Glomerular visceral epithelial cell (primary cell): ENCODE results near the gene RAB1A.

Source experiments
- DNase-seq: peaks from one replicate; pipeline ENCODE4 v3.0.0-alpha.2; 2016; ENCODE audit errors: extremely low spot score

Gene RAB1A

DNA sequence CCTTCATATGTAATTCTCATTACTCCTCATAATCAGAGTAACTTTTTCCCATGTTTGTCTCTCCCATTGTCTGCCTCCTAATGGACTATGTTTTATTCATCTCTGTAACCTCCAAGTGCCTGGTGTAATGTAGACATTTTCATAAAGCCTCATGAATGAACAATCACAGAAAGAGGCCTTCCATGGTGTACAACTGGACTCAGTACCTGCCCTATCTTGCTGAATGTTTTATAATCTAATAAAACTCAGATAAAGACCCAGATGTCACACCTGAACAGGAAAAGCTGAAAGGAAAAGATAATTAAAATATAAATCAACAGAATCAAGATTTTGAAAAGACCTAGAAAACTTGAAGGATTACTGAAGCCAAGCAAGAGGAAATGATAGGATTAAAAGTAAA is 36.7 kb downstream of the RAB1A start:
- DNase-seq: no peak

DNA sequence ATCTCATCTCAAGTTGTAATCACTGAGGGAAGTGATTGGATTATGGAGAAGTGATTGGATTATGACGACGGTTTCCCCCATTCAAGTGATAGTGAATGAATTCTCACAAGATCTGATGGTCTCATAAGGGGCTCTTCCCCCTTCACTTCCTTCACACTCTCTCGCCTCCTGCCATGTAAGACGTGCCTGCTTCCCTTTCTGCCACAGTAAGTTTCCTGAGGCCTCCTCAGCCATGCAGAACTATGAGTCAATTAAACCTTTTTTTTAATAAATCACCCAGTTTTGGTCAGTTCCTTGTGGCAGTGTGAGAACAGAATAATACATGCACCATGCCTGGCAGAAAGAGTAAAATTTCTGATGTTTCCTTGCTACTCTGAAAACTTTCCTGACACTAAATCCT is 37.1 kb downstream of the RAB1A start:
- no peak for DNase-seq

DNA sequence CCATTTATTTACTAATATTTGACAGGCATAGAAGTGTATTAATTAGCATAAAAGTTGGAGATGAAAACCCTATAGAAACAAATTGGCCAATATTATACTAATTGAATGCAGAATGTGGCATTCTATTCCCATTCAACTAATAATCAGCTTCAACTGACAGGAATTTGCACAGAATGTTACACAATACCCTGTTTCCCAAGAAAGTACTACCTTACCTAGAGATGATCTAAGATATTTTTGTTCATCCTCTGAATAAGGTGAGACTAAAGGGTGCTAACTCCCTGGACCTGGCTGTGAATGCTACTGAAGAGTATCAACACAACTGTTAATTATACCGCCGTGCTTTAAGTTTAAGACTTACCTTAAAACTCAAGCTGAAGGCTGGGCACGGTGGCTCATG is 44.8 kb downstream of the RAB1A start:
- DNase-seq: no peak

DNA sequence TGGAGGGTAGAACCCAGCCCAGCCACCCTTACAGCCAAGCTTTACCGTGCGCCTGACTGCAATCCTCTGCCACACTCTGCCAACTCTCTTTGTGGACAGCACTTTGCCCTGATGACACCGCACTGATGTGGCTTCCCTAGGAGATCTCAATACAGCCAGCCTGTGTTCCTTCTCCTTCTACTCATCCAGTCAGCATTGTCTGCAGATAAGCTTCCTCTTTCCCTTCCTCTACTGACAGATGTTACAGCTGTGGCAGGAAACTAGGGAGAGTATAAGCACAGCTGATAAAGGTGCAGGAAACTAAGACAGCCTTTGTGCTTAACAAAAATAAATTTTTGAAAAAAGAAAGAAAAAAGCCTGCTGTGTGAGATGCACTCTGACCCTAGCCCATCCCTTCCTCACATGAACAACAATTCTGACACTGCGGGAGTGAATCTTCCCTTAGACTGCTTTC is 48.6 kb downstream of the RAB1A start:
- no peak for DNase-seq

DNA sequence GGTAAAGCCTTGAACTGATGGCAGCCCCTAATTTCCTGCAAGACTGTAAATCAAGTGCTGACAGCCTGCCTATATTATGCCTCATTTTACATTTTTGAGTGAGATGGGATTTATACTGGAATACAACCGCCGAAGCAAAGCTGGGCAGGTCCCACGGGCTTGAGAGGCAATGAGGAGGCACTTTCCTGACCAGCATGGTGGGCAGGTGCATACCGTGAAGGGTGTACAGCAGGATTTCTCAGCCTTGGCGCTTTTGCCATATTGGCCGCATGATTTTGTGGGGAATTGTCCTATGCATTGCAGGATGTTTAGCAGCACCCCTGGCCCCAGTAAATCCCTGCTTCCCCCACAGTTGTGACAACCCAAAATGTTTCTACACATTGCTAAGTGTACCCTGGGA is 50.9 kb downstream of the RAB1A start:
- DNase-seq: no peak

DNA sequence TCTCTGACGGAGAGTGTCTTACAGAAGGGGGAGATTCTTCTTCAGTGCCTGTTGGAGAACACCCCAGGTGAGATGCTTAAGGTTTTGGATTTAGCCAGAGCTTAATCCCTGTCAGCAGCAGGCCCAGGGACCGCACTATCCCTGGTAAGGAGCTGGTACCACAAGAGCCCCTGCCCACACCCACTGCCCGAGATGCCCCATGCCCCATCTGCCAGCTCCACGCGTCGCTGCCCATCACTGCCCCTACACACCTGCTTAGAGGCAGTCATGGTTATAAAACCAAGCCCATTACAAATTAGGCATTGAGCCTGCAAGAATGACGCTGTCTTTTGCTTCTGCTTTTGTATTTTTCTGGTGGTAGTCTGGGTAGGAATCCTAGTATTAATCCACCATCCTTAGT is 52.0 kb downstream of the RAB1A start:
- no peak for DNase-seq

DNA sequence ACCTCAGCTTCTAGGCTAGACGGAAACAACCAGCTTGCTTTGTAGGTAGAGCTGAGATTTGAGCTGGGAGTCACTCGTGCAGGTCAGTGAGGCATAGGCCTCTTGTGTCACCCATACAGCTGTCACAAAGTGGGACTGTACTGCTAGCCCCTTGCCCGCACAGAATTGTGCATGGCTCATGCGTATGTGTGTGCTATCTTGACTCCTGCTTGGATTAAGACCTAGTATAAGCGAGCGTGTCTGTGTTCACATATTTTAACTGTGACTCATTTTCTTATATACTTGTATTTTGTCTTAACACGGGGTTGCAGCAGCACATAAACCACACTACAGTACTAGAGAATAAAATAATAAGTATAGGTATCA is 53.6 kb downstream of the RAB1A start:
- peak; percentile 54 for DNase-seq

DNA sequence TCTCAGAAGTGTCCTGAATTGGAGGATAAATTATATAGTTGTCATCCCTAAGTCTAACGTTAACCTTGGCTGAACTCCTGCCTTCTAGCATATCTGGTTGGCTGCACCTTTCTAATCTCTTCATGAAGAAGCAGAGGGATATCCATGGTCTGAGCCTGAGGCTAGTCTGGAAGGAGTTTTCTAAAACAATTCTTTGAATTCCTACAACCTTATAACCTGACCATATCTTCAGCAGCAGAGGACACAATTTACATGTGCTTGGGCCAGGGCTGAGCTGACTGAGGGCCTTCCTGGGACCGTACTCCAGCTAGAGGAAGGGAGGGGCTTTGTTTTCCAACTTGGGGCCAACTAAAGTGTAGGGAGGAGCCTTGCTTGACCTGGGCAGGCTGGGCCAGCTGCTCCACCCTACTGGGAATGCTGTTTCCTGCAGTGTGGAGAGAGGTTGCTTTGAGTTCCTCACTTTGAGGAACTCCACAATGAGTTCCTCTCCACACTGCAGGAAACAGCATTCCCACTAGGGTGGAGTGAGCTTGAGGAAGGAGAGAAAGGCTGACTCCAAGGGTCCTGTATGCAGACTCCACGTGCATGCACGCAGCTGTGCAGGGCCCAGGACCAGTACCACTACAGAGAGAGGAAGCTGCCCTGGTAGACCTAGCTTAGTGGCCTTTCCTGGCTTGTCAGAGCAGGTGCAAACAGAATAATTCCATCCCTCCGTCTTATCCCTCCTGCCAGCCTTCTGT is 54.1 kb downstream of the RAB1A start:
- DNase-seq: no peak

DNA sequence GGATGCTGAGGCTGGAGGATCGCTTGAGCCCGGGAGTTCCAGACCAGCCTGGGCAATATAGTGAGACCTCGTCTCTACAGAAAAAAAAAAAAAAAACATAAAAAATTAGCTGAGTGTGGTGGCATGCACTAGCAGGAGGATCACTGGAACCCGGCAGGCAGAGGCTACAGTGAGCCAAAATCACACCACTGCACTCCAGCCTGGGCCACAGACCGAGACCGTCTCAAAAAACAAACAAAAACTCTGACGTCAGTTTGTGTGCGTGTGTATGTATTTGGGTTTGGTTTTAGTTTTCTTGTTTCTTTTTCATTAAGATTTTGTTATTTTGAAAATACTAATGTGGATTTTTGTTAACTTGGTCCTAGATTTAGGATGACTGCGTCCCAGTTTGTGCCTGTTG is 54.7 kb downstream of the RAB1A start:
- no peak for DNase-seq

DNA sequence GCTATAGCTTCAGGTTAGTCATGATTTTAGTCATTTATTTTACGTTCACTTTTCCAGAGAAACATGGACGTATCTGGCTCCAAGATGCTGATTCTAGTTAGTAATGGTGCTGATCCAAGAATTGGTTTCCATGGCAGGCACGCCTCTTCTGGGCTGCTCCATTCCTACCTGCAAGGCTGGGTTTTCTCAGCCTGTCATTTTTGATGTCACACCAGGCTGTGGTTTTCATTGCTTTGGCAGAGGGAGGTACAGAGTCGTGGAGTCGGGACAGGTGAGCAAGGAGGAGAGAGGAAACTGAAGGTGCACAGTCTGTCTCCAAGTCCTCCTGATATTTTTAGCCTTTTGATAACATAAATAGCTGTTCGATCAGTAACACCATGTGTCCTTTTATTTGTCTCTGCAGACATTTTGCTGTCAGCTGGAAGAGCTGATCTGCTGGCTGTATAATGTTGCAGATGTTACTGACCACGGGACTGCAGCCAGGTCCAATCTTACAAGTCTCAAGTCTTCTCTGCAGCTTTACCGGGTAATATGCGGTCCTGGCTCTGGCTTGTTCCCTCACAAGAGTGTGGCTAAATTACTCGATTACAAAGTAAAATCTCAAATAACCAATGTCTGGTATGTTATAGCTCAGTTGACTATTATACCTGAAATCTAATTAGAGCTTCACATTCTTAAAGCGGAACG is 55.9 kb downstream of the RAB1A start:
- no peak for DNase-seq

DNA sequence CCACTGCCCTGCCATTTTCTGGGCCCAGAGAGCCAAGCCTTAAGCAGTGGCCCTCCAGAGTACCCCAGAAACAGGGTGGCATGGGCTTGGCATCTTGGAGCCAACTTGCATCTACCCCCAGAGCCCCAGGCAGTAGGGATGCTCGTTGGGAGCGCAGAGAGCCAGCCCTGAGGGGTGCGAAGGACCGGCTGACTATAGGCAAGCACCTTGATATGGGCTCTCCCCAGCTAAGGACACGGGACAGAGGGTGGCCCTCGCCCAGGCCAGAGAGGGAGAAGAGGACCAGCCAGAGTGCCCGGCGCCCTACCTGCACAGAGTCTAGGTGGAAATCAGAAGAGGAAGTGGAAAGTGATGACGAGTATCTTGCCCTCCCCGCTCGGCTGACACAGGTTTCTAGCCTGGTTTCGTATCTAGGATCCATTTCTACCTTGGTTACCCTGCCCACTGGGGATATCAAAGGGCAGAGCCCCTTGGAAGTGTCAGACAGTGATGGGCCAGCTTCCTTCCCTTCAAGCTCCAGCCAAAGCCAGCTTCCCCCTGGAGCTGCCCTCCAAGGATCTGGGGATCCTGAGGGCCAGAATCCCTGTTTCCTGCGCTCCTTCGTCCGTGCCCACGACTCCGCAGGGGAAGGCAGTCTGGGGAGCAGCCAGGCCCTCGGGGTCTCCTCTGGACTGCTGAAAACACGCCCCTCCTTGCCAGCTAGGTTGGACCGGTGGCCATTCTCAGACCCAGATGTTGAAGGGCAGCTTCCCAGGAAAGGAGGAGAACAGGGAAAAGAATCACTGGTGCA is 57.5 kb downstream of the RAB1A start:
- no peak for DNase-seq

DNA sequence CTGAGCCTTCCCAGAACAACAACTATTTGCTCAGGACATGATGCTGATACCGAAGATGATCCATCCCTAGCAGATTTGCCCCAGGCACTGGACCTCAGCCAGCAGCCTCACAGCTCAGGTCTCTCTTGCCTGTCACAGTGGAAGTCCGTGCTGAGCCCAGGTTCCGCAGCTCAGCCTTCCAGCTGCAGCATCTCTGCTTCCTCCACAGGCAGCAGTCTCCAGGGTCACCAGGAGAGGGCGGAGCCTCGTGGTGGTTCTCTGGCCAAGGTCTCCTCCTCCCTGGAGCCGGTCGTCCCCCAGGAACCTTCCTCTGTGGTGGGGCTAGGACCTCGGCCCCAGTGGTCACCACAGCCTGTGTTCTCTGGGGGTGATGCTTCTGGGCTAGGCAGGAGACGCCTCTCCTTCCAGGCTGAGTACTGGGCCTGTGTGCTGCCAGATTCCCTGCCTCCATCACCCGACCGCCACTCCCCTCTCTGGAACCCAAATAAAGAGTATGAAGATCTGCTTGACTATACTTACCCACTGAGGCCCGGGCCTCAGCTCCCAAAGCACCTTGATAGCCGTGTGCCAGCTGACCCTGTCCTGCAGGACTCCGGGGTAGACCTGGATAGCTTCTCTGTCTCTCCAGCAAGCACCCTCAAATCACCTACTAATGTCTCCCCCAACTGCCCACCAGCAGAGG is 58.3 kb downstream of the RAB1A start:
- DNase-seq: no peak

DNA sequence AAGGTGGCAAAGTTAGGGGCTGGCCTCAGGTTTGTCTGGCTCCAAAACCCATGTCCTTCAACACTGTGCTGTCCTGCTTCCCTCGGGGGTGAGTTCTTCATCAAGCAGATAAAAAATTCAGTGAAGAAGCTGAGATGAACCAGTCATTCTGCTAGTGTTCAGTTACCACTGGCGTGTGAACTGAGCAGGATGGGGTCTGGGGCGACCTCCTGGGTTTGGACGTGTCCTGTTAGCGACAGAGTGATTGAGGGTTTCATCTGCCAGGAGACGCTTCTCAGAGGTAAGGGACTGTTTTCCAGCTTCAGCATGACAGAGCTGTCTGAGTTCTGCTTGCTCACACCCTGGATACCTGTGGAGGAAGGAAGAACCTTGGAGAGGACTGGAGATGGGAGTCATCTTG is 59.0 kb downstream of the RAB1A start:
- DNase-seq: no peak

DNA sequence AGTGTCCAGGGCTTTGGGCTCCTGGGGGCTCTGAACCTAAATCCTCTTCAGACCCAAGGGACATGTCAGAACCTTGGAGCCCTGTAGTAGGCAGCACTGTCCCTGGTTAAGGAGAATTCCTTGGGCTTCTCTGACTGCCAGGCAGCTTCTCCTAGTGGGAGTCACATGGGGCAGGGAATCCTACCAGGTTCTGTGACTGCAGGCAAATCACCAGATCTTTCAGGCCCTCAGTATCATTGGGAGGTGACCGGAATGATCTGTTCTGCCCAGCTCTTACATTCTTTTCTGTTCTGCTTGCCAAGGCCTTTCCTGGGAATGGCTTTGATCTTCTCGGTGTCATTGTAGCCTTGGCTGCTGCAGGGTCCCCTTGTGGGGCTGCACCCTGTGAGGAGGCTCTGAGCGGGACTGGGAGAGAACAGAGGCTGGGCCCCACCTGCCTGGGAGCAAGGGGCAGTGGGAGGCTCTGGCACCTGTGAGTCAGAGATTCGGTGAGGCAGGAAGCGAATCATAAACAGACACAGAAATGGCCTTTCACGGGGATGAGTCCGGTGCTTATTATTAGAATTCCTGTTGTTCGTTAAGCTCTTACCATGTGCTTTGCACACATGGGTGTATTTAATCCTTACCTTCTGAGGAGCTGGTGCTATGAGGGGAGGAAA is 59.6 kb downstream of the RAB1A start:
- DNase-seq: peak; percentile 43

DNA sequence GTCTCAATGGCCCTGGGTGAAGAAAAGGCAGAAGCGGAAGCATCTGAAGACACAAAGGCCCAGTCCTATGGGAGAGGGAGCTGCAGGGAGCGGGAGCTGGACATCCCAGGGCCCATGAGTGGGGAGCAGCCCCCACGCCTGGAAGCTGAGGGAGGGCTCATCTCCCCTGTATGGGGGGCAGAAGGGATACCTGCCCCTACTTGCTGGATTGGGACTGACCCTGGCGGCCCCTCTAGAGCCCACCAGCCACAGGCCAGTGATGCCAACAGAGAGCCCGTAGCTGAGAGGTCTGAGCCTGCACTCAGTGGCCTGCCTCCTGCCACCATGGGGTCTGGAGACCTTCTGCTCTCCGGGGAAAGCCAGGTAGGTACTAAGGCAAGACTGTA is 60.5 kb downstream of the RAB1A start:
- DNase-seq: no peak

DNA sequence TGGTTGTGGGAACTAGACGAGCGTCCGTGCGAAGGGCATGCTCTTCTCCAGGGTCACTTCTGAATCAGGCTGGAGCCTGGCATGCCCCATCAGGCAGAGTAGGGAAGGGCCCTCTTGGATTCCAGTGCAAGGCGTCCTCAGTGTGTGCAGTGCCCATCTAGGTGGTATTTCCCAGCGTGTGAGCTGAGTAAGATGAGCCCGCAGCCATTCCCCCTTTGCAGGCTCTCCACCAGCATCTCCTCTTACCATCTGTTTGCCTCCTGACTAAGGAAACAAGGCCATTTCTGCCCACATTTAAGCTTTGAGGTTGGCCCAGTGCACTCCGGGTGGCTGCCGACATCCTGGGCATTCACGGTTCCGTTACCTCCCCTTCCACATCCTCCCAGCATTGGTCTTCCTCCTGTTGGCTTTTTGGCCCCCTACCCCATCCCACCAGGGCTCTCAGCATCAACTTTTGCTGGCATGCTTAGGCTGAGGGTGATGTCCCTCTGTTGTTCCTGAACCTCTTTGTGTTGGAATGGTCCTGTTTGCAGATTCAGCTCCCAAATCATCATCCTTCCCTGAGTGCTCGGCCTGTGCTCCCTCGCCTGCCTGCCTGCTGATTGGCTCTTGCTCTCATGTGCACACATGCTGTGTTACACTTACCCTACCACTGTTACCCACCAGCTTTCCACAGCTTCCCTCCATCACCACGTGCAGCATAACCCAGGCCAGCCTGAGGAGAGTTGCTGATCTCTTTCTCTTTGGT is 61.9 kb downstream of the RAB1A start:
- DNase-seq: no peak

DNA sequence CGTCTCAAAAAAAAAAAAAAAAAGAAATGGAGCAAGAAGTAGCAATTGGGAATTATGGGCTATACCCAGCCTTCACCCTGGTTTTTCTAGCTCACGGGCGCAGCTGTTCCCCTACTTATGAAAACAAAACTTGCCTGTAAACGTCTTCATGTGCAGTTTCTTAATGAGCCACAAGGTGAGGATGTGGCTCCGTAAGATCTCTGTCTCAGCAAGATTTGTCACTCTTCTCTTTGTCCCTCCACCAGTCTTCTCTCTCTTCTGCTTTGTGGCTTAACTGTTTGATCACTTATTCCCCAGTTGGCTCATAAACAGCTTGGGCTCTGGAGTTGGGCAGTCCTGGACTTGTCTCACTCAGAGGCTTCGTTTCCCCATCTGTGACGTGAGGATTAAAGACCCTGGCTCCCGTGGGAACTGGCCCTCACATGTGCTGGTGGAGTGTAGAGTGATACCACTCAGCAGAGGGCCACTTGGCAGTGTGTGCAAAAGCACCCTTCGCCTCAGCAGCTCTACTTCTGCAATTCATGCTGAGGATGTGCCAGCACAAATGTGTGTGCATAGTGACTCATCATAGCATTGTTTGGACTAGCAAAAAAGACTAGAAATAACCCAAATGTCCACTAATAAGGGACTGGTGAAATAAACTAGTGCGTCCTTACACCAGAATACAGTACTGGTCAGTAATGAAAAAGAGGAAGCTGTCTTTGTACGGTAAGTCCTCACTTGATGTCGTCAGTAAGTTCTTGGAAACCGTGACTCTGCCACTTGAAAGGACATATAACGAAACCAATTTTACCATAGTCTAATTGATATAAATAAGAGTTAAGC is 65.0 kb downstream of the RAB1A start:
- peak; percentile 55 for DNase-seq

DNA sequence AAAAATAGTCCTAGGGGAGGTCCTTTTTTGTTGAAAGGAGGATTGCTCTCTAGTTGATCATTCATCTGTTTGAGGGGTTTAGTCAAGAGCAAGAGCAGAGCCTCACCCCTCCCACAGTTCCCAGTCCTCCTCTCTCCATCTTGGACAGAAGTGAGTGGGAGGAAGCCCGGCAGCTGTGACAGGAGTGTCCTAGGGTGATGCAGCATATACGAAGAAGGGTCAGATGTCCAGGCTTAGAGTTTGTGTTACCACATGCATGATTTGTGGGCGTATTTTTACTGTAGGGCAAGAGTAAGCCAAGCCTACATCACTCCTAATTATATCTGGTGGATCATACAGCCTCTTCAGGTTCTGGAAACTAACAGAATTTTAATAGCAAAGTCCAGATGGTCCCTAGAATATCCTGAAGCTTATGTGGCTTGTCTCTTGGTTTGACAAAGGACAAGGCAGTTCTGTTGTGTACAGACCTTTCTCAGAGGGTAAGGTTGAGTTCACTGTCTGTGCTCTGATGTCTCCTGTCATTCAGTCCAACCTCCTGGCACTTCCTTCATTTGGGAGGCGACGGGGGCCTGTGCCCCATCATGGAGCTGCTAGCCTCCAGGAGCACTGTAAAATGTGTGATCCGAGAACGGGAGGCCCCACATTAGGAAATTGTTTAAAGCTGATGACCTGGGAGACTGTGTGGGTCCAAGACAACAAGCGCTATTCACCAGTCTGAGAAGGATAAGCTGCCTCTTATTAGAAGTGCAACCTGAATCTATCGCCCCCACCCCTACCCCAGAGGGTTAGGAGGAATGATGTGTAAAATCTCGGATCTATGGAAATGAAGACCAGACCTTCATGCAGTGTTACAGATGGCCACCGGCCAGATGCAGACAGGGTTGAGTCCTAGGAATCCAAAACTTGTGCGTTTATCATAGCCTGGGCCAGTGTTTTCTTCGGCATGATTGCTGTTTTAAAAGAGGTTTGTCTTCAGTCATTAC is 66.8 kb downstream of the RAB1A start:
- no peak for DNase-seq

DNA sequence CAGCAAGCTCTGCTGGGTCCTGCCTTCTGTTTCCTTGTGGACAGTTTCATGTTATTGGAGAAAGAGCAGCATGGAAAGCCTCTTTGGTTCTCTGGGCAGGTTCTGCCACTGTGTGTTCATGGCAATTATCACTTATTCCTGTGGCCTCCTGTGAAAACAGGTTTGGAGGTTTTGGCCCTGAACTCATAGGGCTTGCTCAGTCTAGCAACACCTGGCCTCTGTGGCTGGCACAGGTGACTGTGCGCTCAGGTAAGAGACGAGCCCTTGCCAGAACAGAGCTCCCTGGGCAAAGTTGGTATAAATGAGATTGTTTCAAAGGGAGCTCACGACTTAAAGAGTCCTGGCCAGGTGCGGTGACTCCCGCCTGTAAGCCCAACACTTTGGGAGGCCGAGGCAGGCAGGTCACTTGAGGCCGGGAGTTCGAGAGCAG is 68.0 kb downstream of the RAB1A start:
- no peak for DNase-seq
